GM10248 (cell line): Measurements from ENCODE around the gene PDIA2.

Experiments used
- CTCF ChIA-PET: fragments of 300-600 bp; sonication (Branson Sonifier 250); formaldehyde crosslinking; extraction: SDS; loops from one replicate; lab custom pipeline; 2021; ENCODE audit warnings: antibody characterized with exemption; lab: Yijun Ruan, JAX
- POLR2A ChIA-PET: fragments of 350-650 bp; sonication (Branson Sonifier 250); formaldehyde crosslinking; extraction: SDS; loops from one replicate; lab custom pipeline; 2020; ENCODE audit warnings: antibody characterized with exemption; lab: Yijun Ruan, JAX
- DNase-seq: peaks from one replicate; pipeline ENCODE4 v3.0.0; 2012; ENCODE audit errors: extremely low spot score
- TF ChIP-seq, protein P1 (sequence below): IDR thresholded peaks from 2 replicates; pipeline ENCODE4 v1.5.1; 2012; ENCODE audit warnings: mild to moderate bottlenecking, low read depth; ENCODE audit errors: extremely low read depth, missing control alignments, control extremely low read depth

Gene PDIA2

DNA sequence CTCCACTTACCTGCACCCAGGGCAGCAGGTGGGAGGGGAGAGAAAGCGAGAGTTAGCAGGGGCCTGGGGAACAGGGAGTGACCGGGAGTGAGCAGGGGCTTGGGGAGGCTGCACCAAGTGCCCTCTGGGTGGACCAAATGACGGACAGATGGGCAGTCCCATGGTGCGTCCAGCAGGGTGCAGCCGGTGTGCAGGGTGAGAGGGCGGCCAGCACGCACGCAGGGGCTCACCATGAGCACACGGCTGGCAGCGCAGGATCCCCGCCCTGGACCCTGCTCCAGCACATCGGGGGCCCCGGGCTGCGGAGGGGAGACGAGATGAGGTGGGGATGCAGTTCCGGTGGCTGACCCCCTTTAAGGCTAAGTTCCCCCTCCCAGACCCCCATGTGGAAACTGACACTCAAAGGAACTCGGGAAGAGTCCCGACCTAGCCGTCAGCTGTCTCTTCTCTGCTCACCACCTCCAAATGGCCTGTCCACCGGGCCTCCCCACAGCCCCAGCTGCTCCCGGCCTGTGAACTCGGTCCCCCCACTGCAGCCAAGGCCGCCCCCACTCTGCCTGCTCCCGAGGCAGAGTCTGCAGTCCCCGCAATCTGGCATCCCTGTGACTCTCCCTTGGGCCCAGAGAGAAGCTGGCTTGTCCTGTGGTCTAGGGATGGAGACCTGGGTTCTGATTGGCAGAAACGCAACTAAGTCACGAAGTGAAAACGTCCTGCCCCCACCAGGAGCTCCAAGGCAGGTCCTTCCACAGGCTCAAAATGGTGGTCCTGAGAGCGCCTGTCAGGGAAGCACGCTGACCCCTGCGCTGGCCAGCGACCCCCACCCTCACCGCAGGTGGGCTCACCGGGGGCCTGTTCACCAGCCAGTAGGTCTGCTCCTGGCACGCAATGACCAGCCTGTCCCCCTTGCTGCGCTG, 10.1 kb upstream of the PDIA2 start:
- ChIA-PET CTCF (no interaction called here), POLR2A (no interaction called here)
- no peak for DNase-seq

DNA sequence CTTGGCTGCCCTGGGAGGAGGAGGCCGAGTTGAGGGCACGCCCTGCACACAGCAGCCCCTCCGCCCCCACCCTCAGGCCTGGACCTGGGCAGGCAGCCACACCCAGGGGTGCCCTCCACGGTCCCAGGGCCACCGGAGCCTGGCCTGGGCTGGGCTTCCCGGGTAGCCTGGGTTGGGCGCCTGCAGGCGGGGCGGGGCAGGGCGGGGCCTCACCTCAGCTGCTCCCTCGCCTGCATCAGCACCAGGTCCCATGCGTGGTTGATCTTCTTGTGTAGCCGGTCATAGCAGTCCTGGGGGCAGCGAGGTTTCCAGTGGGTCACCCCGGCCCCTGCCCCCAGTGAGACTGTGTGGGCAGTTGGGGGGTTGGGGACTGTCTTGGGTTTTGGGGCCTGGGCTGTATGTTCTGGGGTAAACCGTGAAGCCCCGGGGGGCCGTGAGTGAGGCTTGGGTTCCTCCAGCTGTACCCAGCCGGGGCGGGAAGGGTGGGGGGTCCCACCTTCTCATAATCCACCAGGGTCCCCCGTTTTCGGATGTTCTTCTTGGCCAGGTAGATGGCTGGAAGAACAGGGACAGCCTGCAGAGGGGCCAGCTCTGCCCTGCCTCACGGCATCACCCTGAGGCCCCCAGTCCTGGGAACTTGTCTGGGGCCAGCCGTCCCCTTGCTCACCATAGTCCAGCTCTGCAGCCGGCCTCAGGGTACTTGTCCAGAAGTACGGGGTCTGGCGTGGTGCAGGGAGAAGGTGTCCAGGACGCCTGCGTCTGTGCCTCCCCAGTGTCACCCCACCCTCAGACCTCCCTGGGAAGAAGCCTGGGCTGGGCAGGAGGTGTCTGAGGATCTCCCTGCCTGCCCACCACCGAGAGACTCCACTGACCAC, 9.2 kb upstream of the PDIA2 start:
- DNase-seq: no peak
- ChIA-PET CTCF (no interaction called here), POLR2A (no interaction called here)
- TF ChIP-seq, protein P1, sequence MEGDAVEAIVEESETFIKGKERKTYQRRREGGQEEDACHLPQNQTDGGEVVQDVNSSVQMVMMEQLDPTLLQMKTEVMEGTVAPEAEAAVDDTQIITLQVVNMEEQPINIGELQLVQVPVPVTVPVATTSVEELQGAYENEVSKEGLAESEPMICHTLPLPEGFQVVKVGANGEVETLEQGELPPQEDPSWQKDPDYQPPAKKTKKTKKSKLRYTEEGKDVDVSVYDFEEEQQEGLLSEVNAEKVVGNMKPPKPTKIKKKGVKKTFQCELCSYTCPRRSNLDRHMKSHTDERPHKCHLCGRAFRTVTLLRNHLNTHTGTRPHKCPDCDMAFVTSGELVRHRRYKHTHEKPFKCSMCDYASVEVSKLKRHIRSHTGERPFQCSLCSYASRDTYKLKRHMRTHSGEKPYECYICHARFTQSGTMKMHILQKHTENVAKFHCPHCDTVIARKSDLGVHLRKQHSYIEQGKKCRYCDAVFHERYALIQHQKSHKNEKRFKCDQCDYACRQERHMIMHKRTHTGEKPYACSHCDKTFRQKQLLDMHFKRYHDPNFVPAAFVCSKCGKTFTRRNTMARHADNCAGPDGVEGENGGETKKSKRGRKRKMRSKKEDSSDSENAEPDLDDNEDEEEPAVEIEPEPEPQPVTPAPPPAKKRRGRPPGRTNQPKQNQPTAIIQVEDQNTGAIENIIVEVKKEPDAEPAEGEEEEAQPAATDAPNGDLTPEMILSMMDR: no peak

More for the DNA sequence above, 10.1 kb upstream of the PDIA2 start:
- TF ChIP-seq, protein P1: no peak

DNA sequence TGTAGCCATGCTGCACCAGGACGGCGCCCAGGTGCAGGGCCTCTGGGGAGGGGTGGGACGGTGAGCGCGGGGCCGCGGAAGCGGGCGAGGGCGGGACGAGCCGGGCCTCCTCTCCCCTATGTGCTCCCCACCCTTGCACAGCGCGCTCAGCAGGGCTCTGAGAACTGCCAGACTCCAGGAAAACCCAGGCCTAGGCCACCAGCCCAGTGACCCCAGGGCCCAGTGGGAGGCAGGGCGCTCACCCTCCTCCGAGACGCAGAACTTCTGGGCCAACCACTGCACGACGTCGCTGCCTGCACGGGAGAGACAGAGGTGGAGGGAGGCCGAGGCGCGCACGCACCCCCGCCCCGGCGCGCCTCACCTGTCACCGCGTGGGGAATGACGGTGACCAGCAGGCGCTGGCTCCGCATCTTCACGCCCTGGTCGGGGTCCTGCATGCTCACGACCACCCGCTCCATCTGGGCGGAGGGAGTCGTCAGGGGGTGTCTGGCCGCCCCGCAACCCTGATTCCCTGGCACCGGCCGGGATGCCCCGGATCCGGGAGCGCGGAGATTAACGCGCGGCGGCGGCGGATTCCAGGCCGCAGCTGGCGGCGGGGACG, 7.8 kb upstream of the PDIA2 start:
- DNase-seq: no peak
- TF ChIP-seq, protein P1: no peak
- ChIA-PET POLR2A (no interaction called here), CTCF (no interaction called here)

DNA sequence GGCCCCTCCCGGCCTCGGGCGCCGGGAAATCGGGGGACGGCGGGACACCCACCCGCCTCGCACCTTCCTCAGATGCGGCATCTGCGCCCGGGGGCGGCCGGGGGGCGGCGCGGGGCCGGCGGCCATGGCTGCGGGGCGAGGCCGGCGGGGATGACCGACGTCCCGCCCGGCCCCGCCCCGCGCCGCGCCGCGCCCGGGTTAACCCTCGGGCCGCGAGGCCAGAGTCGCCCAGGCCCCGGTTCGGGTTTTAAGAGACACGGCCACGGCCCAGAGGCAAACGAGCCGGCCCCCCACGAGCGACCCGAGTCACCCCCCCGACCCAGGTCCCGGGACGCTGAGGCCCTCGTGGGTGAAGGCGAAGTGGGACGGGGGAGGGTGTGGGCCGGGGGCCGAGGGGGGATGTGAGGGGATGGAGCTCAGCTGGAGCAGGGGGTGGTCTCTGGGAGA, 7.2 kb upstream of the PDIA2 start, which contains the start of gene RGS11:
TSS of gene RGS11 (minus strand) at position 159 of the 447 bp plus-strand sequence. CDS start at position 126, 33 bp downstream.
- CTCF ChIA-PET: no interaction called here
- TF ChIP-seq, protein P1: no peak
- POLR2A ChIA-PET: no interaction called here
- no peak for DNase-seq

DNA sequence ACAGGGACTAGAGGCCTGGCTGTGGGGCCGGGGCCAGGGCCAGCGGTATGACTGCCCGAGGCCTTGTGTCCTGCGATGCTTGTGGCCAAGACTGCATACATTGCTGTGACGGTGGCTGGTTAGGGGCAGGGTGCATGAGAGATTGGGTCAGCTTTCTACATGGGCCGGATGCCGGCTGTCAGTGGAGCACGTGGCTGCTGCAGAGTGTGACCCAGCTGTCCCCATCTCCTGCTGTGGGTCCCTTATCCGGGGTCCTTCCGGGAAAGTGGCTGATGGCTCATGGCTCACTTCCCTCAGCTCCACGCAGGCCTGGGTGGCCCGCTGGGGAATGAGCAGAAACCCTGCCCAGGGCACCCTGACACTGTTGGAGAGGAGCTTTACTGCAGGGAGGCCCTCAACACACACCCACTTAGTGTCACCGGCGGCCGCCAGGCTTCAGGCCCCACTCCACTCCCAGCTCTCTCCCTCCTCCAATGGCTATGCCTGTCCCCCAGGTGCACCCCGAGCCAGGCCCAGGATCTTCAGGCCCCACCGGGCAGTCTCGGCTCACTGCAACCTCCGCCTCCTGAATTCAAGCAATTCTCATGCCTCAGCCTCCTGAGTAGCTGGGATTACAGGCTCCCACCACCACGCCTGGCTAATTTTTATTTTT, 6.4 kb upstream of the PDIA2 start:
- ChIA-PET POLR2A (interaction anchor here (0.6 kb wide), 1 partner anchor 39 kb away, joined by 3 read pairs; no protein-coding TSS in a partner anchor), CTCF (interaction anchor here (1.9 kb wide), 1 partner anchor 169 kb away, joined by 4 read pairs; no protein-coding TSS in a partner anchor)
- TF ChIP-seq, protein P1: no peak
- no peak for DNase-seq
